ENCODE measurements around the gene ABLIM3. TPM values are rescaled to one million over a fixed set of nuclear protein-coding genes. Genes with fewer than 3 reads are reported as not detected.

The ABLIM3 gene
- total and polyA plus RNA-seq, 9 of the 15 experiments (the other 6 are each of a cell fraction or from before 2014, with no cell fraction given): 0.03 to 0.38 (median 0.11) TPM

- no peak overlapping the region for H3K4me3 ChIP-seq
- H3K9me1 ChIP-seq (ENCODE audit: control insufficient read depth, insufficient read depth, low read length): no peaks in the 10 kb centered on the region
- no peaks in the 10 kb centered on the region for H4K20me1 ChIP-seq (replicated peaks; ENCODE audit: control insufficient read depth, insufficient read depth, low read length)
- no peaks in the 10 kb centered on the region for H3K79me2 ChIP-seq (ENCODE audit: control insufficient read depth, insufficient read depth, low read length)
- no peaks in the 10 kb centered on the region for H3K9me3 ChIP-seq (replicated peaks; ENCODE audit: control insufficient read depth, insufficient read depth, low read depth, low read length)
- POLR2A ChIA-PET: interaction anchor here (0.6 to 0.8 kb wide), 2 partner anchors 15 kb away, joined by 3 to 4 read pairs; no protein-coding TSS in a partner anchor
- intact Hi-C loops (cut with micrococcal nuclease) (no loop called here), in situ Hi-C loops (cut with MboI) (no loop called here)
- no peak overlapping the region for H3K27ac ChIP-seq (ENCODE audit: extremely low read depth, low read depth, low read length)
- no peak overlapping the region for H3K9ac ChIP-seq (ENCODE audit: insufficient read depth in 1 of 2, low read depth in 2 of 2, low read length in 2 of 2)
- ATAC-seq (no peak), FAIRE-seq (no peak), DNase-seq (ENCODE audit: extremely low read depth in 1 of 4, low spot score in 3 of 4) (no peak)
- H2AFZ ChIP-seq (ENCODE audit: low read depth, low read length): no peak overlapping the region
- BruUV-seq (replicated peaks): no TSS peak
- CTCF ChIA-PET (ENCODE audit: low intra/inter-chr PET ratio): no interaction called here
- H3K4me2 ChIP-seq (ENCODE audit: insufficient read depth, low read length): no peak overlapping the region
- 3% methylated on average over 4 of the region's 4 CpGs for WGBS (ENCODE audit: insufficient coverage, low coverage, missing lambda C conversion rate)
- H3K36me3 ChIP-seq (ENCODE audit: control insufficient read depth, insufficient read depth, low read length): no peaks in the 10 kb centered on the region
- peaks cover 0 to 18% of the 10 kb centered on the region in 2 experiments; a peak in 4 of 5 replicates for H3K27me3 ChIP-seq (ENCODE audit: control insufficient read depth in 2 of 2, insufficient read depth in 2 of 2, low read length in 2 of 2)
- no peaks in the 10 kb centered on the region for H3K4me1 ChIP-seq (replicated peaks in 1 of 2; ENCODE audit: control insufficient read depth in 2 of 2, insufficient read depth in 2 of 2, low read length in 2 of 2)
- TF ChIP-seq TAF1 (IDR thresholded peaks at IDR 0.05; ENCODE audit: control insufficient read depth, extremely low read depth, insufficient read depth, low read length, severe bottlenecking): no peak
- no peak for TF ChIP-seq BACH1 (tag; IDR thresholded peaks at IDR 0.05)
- no peak for TF ChIP-seq BRCA1 (IDR thresholded peaks at IDR 0.05)
- no peak for TF ChIP-seq BRCA1 (CRISPR knock-in tag; IDR thresholded peaks at IDR 0.05)
- no peak for TF ChIP-seq HEY1 (CRISPR knock-in tag; IDR thresholded peaks at IDR 0.05; ENCODE audit: borderline replicate concordance)
- TF ChIP-seq ZNF436 (CRISPR knock-in tag; IDR thresholded peaks at IDR 0.05): no peak
- TF ChIP-seq ELK1 (CRISPR knock-in tag; IDR thresholded peaks at IDR 0.05): no peak
- no peak for TF ChIP-seq MCM3 (IDR thresholded peaks at IDR 0.05)
- no peak for TF ChIP-seq HDAC2 (IDR thresholded peaks at IDR 0.05)
- no peak for TF ChIP-seq RBM17 (IDR thresholded peaks at IDR 0.05; ENCODE audit: borderline replicate concordance, low read depth, low read length)
- TF ChIP-seq THRA (IDR thresholded peaks at IDR 0.05): no peak
- no peak for TF ChIP-seq HDGF (IDR thresholded peaks at IDR 0.05)
- TF ChIP-seq ZNF695 (CRISPR knock-in tag; IDR thresholded peaks at IDR 0.05): no peak
- no peak for TF ChIP-seq SIX5 (IDR thresholded peaks at IDR 0.05; ENCODE audit: borderline replicate concordance in 1 of 2, insufficient read depth in 1 of 2, low read depth in 1 of 2, low read length in 2 of 2)
- TF ChIP-seq CC2D1A (IDR thresholded peaks at IDR 0.05): no peak
- no peak for TF ChIP-seq ELF2 (CRISPR knock-in tag; IDR thresholded peaks at IDR 0.05)
- TF ChIP-seq ZNF583 (CRISPR knock-in tag; IDR thresholded peaks at IDR 0.05): no peak
- no peak for TF ChIP-seq E2F3 (CRISPR knock-in tag; IDR thresholded peaks at IDR 0.05)
- TF ChIP-seq ZNF384 (IDR thresholded peaks at IDR 0.05; ENCODE audit: low read depth, low read length): no peak
Measured at GRCh38 chr5:149168276-149168906, 27.1 kb downstream of the ABLIM3 start.

Measured in K562 (cell line).